ENCODE results near the gene SYMPK.
"Not testable (repeated sequence)": the region's sequence is repeated elsewhere in the genome, so short reads cannot be mapped to it uniquely, and the experiment has no call there.

The SYMPK gene

GRCh38 chr19:45804140-45804958 lies 58.6 kb downstream of the SYMPK start:
- no peak for DNase-seq (ENCODE audit: low read depth in 2 of 2)

- DNase-seq (ENCODE audit: low read depth in 2 of 2), result no peak
Measured at GRCh38 chr19:45801603-45802175, 61.3 kb downstream of the SYMPK start.

GRCh38 chr19:45800070-45800553 lies 62.8 kb downstream of the SYMPK start:
- no peak for DNase-seq (ENCODE audit: low read depth in 2 of 2)

- not testable (repeated sequence) for DNase-seq (ENCODE audit: low read depth in 2 of 2)
Measured at GRCh38 chr19:45799541-45799940, 63.4 kb downstream of the SYMPK start.

GRCh38 chr19:45798995-45799517 lies 63.9 kb downstream of the SYMPK start:
- peak; percentile 49 to 55 for DNase-seq (ENCODE audit: low read depth in 2 of 2)

DNA sequence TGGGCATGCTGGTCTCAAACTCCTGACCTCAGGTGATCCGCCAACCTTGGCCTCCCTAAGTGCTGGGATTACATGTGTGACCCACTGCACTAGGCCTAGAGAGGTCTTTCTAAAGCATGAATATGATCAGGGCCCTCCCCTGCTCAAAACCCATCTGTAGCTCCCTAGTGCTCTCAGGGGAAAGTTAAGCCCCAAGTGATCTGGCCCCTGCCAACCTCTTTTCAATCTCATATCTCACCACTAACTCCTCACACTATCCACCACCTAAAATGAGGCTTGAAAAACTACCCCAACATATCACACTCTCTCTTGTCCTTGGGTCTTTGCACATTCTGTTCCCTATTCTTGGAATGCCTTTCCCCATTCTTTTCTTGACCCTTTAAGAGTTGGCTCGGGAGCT lies 68.3 kb downstream of the SYMPK start:
- no peak for DNase-seq (ENCODE audit: low read depth in 2 of 2)

GRCh38 chr19:45793876-45794275 lies 69.1 kb downstream of the SYMPK start:
- DNase-seq (ENCODE audit: low read depth in 2 of 2), result no peak

DNA sequence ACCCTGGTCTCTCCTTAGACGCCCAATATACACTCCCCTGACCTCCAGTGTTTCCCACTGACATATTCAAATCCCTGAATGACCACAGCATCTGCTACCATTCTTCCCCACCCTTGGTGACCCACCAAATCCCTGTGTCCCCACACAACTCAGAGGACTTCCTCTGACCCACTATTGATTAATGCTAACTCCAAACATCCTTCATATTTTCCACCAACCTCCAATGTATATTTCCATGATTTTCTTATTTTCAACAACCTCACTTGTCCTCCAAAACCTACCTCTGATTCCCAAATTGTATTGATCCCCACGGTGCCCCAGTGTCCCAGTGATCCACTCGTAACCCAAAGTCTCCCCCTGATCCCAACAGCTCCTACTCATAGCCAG lies 69.8 kb downstream of the SYMPK start:
- no peak for DNase-seq (ENCODE audit: low read depth in 2 of 2)

DNA sequence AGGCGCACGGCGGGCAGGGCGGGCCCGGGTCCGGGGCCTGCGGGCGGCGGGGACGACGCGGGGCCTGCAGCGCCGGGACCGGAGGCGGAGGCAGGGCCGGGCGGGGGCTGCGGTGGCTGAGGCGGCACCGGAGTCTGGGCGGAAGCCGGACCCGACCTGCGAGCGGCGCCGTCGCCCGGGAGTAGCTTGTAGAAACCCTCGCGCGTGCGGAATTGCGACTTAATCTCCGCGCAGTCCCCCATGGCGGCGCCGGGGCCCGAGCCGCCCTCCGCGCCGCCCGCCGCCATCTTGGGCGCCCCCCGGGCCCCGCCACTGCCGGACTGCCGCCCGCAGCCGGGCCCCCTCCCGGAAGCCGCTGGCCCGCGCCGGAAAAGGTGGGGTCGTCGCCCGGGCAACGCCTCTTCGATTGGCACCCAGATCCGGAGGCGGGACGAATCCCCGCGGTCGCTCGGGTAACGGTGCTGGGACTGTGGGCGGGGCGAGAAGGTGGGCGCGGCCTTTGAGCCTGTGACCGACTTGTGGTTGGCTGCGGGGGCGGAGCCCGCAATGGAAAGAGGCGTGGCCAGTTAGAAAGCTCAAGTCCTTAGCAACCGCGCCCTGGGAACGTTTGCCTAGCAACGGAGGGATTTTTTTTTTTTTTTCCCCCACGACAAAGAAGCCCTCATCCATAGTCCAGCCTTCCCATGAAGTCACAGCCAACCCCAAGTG lies 70.3 kb downstream of the SYMPK start, which contains the start of gene DMWD:
DMWD (minus strand) TSS at position 376 of the 708 bp plus-strand sequence; CDS start at position 287, 89 bp downstream.
- peak; percentile 100 for DNase-seq (ENCODE audit: low read depth in 2 of 2)

GRCh38 chr19:45791744-45792469 lies 71.0 kb downstream of the SYMPK start:
- no peak for DNase-seq (ENCODE audit: low read depth in 2 of 2)

GRCh38 chr19:45790942-45791341 lies 72.0 kb downstream of the SYMPK start:
- DNase-seq (ENCODE audit: low read depth in 2 of 2), result no peak

GRCh38 chr19:45789035-45789786 lies 73.7 kb downstream of the SYMPK start:
- no peak for DNase-seq (ENCODE audit: low read depth in 2 of 2)

- no peak for DNase-seq (ENCODE audit: low read depth in 2 of 2)
Measured at GRCh38 chr19:45786533-45786894, 76.4 kb downstream of the SYMPK start.

DNA sequence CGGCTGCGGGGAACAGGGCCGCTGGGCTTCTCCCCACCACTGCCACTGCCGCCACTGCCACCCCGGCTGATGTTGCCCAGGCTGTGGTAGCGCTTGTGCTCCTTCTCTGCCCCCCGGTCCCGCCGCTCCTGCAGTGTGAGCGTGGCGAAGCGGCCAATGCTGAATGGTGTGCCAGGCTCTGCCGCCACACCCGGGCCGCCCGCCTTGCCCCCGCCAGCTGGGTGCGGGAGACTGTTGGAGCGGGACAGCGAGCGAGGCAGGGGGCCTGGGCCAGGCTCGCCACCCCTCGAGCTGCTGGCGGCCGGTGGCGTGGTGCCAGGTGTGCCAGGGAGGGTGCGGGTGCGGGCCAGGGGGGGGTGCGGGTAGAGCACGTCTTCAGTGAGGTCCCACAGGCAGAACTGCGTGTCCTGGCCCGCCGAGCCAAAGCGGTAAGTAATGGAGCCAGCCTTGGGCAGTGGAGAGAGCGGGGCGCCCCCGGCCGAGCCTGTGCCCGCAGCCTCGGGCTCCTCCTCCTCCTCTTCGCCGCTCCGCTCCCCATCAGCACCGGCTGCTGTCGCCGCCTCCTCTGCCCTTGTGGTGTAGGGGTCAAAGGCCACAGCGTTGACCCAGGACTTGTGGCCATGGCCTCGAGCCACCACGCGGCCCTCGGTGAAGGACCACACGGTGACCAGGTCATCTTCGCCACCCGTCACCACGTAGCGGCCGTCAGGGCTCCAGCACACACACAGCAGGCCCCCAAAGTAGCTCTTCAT lies 77.0 kb downstream of the SYMPK start:
- DNase-seq (ENCODE audit: low read depth in 2 of 2), result no peak

DNA sequence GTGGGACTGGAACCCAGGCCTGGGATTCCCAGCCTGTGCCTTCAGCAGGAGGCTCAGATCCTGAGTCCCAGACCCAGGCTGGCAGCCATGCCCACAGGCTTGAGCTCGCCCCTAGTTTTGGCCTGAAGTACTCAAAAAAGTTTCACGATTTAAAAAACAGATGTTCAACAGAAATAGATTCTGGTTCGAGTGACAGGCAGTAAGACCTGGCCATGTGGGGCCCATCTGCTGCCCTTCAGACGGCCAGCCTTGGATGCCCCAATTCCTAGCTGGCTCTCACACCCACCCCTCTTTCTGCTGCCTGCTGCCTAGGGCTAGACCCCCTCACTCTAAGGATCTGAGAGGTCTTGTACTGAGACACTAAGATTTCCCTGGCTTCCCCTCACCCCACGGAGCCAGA lies 77.8 kb downstream of the SYMPK start:
- DNase-seq (ENCODE audit: low read depth in 2 of 2), result no peak

DNA sequence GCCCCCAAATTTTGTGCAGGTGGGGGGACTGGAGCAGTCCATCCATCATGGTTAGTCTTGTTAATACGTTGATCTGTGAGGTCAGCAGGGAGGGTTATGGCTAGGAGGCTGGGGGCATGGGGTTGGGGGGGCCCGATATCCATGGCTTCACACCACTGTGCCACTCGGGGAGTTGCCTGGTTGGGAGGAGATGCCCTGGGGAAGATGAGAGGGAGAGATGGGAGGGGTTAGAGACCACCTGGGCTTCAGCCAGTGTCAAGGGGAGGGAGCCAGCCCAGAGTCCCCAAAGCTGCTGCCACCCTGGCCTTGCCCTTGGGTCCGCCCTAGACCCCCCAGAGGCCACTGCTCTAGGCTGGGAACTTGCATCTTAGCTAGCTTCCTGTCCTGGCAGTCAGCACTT lies 78.9 kb downstream of the SYMPK start:
- DNase-seq (ENCODE audit: low read depth in 2 of 2), result no peak

- DNase-seq (ENCODE audit: low read depth in 2 of 2), result no peak
Measured at GRCh38 chr19:45782820-45783785, 79.8 kb downstream of the SYMPK start.

- DNase-seq (ENCODE audit: low read depth in 2 of 2), result no peak
Measured at GRCh38 chr19:45782162-45782691, 80.7 kb downstream of the SYMPK start, which contains the start of gene DMPK. DMPK (minus strand) TSS chr19:45782490; CDS start chr19:45782352, 138 bp downstream.
